Smooth muscle cell of bladder (primary cell): ENCODE results near the gene TAAR9. TPM values are rescaled to one million over a fixed set of nuclear protein-coding genes. Genes with fewer than 3 reads are reported as not detected.

Experiments
- total RNA-seq: library from RNA; depleted of rRNA; stranded (reverse); fragments of >200 nt; gene quantifications from 2 replicates; pipeline ENCODE4 v1.2.3, GENCODE V29; 2014

Gene TAAR9, protein sequence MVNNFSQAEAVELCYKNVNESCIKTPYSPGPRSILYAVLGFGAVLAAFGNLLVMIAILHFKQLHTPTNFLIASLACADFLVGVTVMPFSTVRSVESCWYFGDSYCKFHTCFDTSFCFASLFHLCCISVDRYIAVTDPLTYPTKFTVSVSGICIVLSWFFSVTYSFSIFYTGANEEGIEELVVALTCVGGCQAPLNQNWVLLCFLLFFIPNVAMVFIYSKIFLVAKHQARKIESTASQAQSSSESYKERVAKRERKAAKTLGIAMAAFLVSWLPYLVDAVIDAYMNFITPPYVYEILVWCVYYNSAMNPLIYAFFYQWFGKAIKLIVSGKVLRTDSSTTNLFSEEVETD
- not detected in 2 replicates for total RNA-seq

DNA sequence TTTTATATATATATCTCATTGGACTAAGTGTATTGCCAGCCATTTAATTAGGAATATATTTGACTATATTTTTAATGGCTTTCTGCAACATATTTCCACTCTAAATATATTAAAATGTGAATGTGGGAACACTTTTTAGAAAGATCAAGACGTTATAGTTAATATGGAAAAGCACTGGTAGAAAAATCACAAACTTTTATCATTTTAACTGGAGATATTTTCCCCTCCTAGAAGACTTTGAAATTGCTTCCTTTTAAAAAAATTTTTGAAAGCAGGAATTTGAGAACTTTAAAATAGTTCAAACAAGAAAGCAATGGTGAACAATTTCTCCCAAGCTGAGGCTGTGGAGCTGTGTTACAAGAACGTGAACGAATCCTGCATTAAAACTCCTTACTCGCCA is at the start of gene TAAR9:
Gene TAAR9, plus strand, starts transcription at position 301 of the 400 bp plus-strand sequence. Its CDS starts 13 bp downstream, at position 314.

DNA sequence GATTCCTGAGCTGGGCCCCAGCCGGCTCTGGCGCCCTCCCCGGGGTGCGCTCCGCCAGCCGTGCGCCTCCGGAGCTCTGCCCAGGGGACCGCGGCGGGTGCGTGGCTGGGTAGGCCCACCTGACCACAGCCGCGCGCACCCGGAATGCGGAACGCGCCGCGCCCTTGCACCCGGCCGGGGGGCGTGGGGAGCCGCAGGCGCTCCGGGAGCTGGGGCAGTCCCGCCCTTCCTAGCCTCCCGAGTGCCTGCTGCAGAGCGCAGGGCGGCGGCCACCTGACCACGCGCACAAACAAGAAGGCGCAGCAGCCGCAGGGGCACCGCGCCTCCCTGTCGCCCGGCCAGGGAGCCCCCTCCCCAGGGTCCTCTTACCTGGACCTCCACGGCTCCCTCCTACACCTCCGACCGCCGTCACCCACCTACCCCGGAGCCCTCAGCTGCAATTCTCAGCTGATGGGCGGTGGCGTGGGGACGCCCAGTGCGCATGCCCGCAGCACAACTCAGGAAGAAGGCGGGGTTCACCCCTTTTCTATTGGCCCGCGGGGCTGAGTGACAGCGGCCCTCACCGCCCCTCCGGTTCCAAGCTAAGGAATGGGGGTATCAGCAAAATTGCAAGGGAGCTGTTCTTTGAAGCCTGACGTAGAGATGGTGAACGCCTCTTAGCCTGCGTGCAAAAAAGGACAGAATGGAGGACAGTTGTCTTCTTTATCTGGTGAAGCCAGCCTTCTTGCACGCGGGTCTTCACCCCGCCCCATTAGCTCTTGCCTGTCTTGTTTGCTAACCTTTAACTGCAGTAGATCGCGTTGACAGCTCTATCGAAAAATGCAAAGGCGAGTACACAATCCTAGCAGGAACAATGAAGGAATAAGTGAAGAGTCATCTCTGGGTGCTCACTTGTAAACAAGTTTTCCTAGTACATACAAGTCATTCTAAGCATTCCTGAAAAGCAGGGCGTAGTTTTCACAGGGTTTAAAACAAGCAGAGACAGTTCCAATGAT is 25.1 kb upstream of the TAAR9 start, which contains the start of gene STX7:
Gene STX7, minus strand, starts transcription at position 479 of the 995 bp plus-strand sequence. CDS start 9,586 bp downstream, outside the sequence.

DNA sequence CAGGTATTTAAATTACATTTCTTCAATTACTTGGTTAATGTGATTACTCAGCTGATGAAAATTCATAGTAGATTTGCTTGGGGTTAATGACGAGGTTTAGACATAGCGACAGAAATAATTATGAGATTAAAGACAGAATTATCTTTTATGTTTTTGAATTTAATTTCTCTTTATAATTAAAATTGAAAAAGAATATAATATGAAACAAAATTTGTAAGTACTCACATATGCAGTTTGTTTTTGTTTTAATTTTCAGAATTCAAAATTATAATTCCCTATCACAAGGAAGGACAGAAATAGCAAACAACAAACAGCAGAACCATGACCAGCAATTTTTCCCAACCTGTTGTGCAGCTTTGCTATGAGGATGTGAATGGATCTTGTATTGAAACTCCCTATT is 14.3 kb downstream of the TAAR9 start, which contains the start of gene TAAR8:
Gene TAAR8, plus strand, starts transcription at position 301 of the 400 bp plus-strand sequence. Its CDS starts 21 bp downstream, at position 322.

DNA sequence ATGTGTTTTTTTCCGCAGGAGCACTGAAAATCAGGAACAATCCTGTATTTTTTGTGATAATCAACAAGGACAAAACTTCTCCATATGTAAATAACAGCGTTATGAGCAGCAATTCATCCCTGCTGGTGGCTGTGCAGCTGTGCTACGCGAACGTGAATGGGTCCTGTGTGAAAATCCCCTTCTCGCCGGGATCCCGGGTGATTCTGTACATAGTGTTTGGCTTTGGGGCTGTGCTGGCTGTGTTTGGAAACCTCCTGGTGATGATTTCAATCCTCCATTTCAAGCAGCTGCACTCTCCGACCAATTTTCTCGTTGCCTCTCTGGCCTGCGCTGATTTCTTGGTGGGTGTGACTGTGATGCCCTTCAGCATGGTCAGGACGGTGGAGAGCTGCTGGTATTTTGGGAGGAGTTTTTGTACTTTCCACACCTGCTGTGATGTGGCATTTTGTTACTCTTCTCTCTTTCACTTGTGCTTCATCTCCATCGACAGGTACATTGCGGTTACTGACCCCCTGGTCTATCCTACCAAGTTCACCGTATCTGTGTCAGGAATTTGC is 32.2 kb downstream of the TAAR9 start, which contains the start of gene TAAR6:
Gene TAAR6, plus strand, starts transcription at position 102 of the 557 bp plus-strand sequence. Its CDS starts 0 bp downstream, at position 102.

Other genes with a start within 250 kb of the TAAR9 start
- 63.3 and 78.2 TPM in 2 replicates for gene MOXD1, start 136.8 kb upstream of the TAAR9 start, total RNA-seq
- 17.1 and 30.2 TPM in 2 replicates for gene STX7, start 25.2 kb upstream of the TAAR9 start, total RNA-seq
- gene TAAR8, start 14.4 kb downstream of the TAAR9 start, total RNA-seq = not detected in 2 replicates
- gene TAAR6, start 32.0 kb downstream of the TAAR9 start, total RNA-seq = not detected in 2 replicates
- gene TAAR5, start 51.5 kb downstream of the TAAR9 start, total RNA-seq = not detected in 2 replicates
- not detected in 2 replicates for gene TAAR2, start 86.0 kb downstream of the TAAR9 start, total RNA-seq
- gene TAAR1, start 120.9 kb downstream of the TAAR9 start, total RNA-seq = not detected in 2 replicates
- gene VNN1, start 175.8 kb downstream of the TAAR9 start, total RNA-seq = under 0.01 and 0.09 TPM in 2 replicates
- 0.28 TPM in 2 replicates for gene VNN2, start 219.6 kb downstream of the TAAR9 start, total RNA-seq